Activated CD8-positive, alpha-beta memory T cell treated with anti-CD3 and anti-CD28 coated beads for 48 hours (primary cell): ENCODE data around the gene SCLT1.
"Not testable (repeated sequence)": the region's sequence is repeated elsewhere in the genome, so short reads cannot be mapped to it uniquely, and the experiment has no call there.

Experiments
- DNase-seq, 3 experiments: peaks; one replicate each; pipeline ENCODE4 v3.0.0-alpha.2; 2020; ENCODE audit warnings: low read depth in 2 of 3, low spot score in 2 of 3

Gene SCLT1

DNA sequence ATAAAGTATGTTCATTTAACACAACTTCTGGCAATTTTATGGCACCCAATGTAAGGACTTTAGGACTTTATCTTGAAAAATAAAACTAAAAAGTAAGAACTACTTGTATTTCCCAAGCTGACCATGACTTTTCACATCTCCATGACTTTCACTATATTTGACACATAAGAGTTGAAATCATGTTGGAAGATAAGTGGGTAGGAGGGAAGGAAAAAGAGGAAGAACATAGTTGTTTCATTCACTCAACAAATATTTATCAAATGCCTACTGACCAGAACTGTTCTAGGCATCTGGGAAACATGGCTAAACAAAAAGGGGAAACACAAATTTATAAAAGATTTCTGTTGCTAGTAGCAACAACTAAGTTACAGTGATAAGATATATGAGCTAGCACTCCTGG is 16.0 kb downstream of the SCLT1 start:
- no peak for DNase-seq

DNA sequence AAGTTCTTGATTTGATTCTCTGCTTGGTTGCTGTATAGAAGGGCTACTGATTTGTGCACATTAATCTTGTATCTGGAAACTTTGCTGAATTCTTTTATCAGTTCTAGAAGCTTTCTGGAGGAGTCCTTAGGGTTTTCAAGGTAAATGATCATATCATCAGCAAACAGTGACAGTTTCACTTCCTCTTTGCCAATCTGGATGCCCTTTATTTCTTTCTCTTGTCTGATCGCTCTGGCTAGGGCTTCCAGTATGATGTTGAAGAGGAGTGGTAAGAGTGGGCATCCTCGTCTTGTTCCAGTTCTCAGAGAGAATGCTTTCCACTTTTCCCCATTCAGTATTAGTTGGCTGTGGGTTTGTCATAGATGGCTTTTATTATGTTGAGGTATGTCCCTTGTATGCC is 23.8 kb downstream of the SCLT1 start:
- not testable (repeated sequence) for DNase-seq

- no peak for DNase-seq
Measured at GRCh38 chr4:129064717-129065116, 28.6 kb downstream of the SCLT1 start.

- DNase-seq = no peak
Measured at GRCh38 chr4:129063640-129064039, 29.7 kb downstream of the SCLT1 start.

DNA sequence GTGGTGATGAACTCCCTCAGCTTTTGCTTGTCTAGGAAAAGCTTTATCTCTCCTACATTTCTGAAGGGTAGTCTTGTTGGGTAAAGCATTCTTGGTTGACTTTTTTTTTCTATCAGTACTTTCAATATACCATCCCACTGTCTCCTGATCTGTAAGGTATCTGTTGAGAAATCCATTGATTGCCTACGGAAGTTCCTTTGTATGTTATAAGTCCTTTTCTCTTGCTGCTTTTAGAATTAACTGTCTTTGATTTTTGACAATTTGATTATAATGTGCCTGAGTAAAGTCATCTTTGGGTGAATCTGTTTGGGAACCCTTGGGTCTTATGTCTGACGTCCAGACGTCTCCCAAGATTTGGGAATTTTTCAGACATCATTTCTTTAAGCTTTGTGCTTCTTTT is 30.8 kb downstream of the SCLT1 start:
- DNase-seq = no peak

DNA sequence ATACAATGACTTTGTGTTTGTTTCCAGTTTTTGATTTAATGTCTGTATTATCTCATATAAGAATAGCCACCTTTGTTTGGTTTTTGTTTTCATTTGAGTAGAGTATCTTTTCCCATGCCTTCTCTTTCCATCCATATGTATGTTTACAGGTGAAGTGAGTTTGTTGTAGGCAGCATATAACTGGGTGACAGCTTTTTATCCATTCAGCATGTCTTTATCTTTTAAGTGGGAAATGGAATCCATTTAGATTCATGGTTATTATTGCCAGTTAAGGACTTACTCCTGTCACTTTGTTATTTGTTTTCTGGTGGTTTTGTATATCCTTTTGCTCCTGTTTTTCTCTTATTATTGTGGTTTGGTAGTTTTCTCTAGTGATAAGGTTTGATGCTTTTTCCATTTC is 34.3 kb downstream of the SCLT1 start:
- no peak for DNase-seq

DNA sequence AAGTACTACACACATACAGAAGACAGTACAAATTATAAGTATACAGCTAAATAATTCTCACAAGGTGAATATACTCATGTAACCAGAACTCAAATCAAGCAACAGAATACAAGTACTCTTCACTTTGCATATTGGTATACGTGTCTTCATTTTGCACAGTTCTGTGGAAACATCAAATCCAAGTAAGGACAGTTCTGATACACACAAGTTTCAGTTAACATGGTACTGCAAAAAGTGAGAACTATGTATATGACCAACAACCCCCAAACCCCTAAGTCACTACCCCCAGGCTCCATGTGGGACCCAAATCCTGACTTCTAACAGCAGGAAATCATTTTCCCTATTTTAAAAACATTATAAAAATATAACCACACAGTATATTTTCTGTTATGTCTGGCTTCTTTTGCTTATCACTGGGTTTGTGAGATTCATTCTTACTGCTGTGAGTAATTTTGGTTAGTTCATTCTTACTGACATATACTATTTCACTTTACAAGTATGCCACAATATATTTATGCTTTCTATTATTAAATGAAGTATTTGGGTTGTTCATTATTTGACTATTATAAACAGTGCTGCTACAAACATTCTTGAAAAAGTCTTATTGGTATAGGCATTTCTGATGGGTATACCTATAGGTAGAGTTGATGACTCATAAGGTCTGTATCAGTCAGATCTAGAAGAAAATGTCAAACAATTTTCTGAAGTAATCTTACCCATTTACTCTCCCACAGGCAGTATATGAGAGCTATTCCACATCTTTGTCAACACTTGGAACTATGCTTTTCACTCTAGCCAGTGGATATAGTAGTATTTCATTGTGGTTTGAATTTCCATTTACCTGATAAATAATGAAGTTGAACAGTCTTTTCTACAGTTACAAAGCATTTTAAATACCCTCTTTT is 47.0 kb downstream of the SCLT1 start:
- no peak for DNase-seq

DNA sequence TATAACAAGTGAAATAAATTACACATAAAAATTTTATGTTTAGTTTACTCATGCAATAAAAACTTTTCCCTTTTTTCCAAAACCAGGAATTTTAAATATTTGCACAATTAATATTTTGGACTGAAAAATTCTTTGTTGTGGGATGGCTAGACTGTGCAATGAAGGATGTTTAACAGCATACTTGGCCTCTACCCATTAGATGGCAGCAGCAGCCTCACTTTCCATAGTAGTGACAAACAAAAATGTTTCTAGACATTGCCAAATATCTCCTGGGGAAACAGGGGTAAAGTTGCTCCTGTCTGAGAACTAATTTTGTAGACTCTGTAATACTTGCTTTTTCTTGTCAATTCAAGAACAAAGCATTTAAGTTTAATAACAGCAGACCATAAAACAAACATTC is 49.8 kb downstream of the SCLT1 start:
- DNase-seq = no peak

DNA sequence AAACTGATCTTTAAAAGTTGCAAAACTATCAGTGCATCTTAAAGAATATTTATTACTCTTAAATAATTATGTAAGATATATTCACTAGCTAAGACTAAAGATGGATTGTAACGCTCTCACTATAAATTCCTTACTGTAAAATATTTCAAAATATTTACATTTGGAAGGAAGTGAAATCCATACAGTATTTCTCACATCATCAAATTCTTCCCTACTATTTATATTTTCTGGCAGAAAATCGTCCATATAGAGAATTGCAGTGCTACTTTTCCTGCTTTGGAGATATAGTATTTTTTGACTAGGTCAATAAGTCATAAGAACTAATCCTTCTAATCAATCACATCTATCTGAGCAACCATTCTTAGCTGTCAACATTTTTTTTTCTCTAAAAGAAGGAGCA is 52.9 kb downstream of the SCLT1 start:
- no peak for DNase-seq

- DNase-seq = no peak
Measured at GRCh38 chr4:129037093-129037492, 56.2 kb downstream of the SCLT1 start.

DNA sequence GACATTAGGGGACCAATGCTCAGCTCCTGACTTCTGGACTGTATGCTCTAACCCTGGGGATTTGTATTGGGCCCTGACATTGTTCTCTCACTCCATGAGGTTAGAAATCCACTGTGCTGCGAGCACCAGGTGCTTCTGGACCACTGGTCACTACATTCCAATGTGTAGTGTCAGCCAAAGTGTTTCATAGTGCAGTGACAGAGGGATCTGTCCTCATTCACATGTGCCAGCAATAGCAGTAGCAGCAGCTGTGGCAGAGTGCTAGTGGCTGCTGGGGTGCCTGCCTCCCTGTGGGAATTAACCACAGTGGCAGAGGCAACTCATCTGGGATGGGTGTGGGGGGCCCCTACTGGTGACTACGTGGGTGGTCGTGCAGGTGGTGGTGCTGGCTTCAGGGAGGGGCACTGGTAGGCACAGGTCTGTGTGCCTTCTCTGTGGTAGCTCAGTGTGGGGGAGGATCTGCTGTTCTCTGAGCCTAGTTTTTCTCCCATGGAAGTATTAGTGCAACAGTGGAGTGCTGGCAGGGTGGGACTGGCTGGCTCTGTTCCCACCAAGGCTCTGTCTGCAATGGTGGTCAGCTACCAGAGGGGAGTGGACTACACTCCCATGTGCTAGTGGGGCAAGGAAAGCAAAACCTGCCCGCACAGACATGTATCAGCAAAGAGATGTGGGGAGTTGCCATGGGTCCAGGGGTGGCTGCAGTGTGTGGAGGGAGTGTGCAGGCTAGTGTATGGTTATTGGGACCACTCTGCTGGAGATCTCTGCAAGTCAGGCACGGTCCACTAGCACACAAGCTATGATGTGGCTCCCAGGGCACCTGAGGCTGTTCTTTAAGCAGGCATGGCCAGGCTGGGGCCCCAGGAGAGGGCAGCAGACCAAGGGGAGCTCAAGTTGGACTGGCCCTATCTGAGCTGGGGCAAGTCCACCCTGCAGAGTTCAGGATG is 78.5 kb downstream of the SCLT1 start:
- DNase-seq = no peak

- DNase-seq = no peak
Measured at GRCh38 chr4:129008096-129008495, 85.2 kb downstream of the SCLT1 start.

DNA sequence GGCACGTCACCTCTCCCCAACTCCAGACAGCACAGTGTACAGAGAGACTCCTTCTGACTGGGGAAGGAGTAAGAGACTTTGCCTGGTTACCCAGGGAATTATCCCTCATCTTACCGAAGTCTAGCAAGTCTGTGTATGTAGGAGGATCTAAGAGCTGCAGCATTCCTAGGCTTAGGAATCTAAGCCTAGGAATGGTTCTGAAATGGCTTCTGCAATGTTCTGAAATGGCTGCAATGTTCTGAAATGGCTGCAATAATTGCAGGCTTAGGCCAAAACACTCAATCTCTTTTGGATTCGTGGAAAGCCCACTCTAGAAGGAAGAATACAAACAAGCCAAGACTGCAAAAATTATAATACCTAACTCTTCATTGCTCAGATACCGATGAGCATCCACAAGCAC is 106.4 kb downstream of the SCLT1 start:
- DNase-seq = no peak

DNA sequence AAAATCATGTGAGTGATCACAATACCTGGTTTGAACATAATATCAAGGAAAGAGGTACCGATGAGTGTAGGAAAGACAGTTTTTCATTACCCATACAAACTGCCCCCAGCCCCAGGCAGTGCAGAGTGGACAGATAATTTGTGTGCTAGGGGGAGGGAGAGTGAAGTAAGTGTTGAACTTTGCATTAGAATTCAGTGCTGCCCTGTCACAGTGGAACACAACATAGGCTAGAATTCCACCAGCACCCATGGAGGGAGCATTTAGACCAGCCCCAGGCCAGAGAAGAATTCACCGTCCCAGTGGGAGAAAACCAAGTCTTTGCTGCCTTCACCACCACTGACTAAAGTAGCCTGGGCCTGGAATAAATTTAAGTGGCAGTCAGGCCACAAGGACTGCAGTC is 107.3 kb downstream of the SCLT1 start:
- DNase-seq = no peak

DNA sequence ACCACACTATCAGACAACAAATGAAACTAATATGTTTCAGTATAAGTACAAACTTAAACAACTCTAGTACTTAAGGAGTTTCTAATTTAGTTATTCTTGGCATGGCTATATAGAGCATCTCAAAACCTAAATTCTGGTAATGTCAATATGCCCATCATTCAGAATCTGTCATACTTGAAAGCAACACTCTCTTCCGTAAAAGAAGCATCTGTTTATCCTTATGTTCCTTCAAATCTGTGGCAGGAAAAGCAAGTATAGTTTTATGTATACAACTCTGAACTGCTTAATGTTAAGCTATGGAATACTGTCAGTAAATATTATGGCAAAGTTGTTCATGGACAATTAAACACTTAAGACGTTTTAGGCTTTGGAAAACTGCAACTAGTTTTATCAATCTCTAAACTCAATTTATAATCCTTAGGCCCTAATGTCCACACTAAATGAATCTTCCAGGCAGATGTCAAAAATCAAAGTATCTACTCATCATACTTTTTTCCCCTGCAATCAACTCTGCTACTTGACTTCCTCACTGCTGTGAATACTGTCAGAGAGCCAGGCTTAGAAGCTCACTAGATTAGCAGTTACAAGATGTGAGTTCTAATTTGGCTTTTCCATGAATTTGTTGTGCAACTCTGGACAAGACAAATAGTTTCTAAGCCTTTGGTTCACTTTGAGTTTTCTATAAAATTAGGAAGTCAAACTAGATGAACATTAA is 109.4 kb downstream of the SCLT1 start:
- no peak for DNase-seq

DNA sequence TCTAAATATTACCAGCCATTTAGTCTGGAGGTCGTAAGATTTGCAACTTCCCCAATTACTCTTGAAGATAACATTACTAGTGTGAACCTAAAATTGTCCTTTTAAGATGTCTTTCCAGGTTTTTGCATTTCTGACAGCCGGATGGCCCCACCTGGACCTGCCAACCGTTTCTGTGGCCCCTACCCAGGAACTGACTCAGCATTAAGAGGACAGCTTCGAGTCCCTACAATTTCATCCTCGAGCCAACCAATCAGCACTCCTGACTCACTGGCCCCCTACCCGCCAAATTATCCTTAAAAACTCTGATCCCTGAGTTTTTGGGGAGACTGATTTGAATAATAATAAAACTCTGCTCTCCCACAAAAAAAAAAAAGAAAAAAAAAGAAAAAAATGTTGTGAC is 112.0 kb downstream of the SCLT1 start:
- no peak for DNase-seq

DNA sequence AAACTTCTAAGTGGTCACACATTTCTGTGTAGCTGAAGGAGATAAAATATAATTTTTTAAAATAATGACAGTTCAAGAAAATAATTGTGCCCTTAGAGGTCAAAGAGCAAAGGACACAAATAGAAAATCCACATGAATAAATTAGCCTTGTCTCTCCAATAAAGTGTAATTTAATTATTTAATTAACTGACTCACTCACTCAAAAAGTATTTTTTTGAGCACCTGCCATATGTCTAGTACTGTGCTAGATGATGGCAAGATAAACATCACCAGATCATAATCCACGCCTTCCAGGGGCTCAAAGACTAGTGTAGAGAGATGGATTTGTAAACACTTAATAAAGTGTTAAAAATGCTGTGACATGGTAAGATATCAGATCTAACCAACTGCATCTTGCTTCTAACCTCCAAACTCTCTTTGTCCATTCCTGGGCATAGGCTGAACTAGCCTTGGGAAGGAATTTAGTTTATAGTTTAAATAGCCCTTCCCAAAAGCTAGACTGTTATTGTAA is 112.5 kb downstream of the SCLT1 start:
- no peak for DNase-seq

GRCh38 chr4:128979934-128980333 is 113.4 kb downstream of the SCLT1 start:
- DNase-seq = no peak

DNA sequence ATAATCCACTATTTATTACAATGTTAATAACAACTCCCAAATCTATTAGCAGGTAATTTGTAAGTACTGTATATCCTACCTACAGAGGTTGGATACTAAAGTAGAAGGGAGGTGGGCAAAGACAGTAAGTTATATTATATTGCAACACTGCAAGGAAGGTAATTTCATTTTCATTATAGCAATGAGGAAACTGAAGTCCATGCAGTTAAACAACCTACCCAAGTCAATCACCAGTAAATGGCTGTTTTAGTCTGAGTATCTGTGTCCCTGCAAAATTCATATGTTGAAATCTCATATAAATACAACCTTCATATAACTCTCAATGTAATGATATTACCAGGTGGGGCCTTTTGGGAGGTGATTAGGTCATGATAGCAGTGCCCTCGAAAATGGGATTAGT is 114.4 kb downstream of the SCLT1 start:
- no peak for DNase-seq

DNA sequence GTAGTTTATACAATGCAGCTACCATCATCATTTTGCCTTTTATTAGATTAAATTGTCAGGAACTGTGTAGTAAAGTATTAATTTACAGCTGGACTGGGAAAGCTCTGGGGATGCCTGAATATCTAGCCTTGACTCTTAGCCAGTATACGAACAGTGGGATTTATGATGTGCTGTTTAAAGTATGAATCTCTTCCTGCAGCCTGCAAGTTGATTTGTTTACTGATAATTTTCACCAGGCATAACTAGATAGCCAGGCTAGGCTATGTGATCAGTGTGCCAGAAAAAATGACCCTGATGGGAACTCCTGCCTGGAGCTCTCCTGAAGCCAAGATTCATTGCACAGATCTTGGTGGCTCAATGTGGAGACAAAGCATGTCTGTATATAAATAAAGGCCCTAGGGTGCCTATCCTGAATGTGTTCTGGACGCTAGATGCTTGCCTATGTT is 119.2 kb downstream of the SCLT1 start:
- no peak for DNase-seq

GRCh38 chr4:128973384-128973783 is 120.0 kb downstream of the SCLT1 start:
- no peak for DNase-seq
